GM12878 (cell line): ENCODE results near the gene TCF7. TPM values are rescaled to one million over a fixed set of nuclear protein-coding genes. Genes with fewer than 3 reads are reported as not detected.
A peak's percentile ranks its signal among the peaks of the same experiment; 100 is the strongest.

Experiments
- ATAC-seq: fragments of 200-7000 bp; cut with Tn5 transposase; 3 replicates; pipeline ENCODE4 v1.9.1; 2020; ENCODE audit warnings: mild to moderate bottlenecking, moderate library complexity
- BruUV-seq: library from RNA; stranded (reverse); fragments of 400-500 nt; replicated peaks from 2 replicates; lab custom pipeline; 2021; lab: Mats Ljungman, UMichigan
- CTCF ChIA-PET: fragments of 300-600 bp; sonication (Branson Sonifier 250); formaldehyde crosslinking; extraction: SDS; loops from one replicate; lab custom pipeline; 2021; ENCODE audit warnings: inconsistent platforms; lab: Yijun Ruan, JAX
- POLR2A ChIA-PET: fragments of 350-600 bp; formaldehyde crosslinking; extraction: SDS; loops from one replicate; lab custom pipeline; 2021; ENCODE audit warnings: inconsistent platforms; lab: Charles Lee
- RAD21 ChIA-PET: fragments of 300-600 bp; sonication (Branson Sonifier 250); formaldehyde crosslinking; loops from one replicate; lab custom pipeline; 2023; ENCODE audit warnings: antibody characterized with exemption; ENCODE audit not compliant: unreplicated experiment; lab: Charles Lee
- SMC1A ChIA-PET: fragments of 300-600 bp; sonication (Branson Sonifier 250); formaldehyde crosslinking; loops from one replicate; lab custom pipeline; 2023; ENCODE audit not compliant: unreplicated experiment, uncharacterized antibody; lab: Charles Lee
- DNase-seq: peaks from one replicate; pipeline ENCODE4 v3.0.0-alpha.2; 2011; ENCODE audit warnings: low read depth, low spot score
- FAIRE-seq: peaks from 3 replicates; lab custom pipeline; 2011; peaks lifted over from hg19 to GRCh38; lab: Jason Lieb, UNC
- H2AFZ ChIP-seq: 2 replicates; pipeline ENCODE4 v1.6.0; 2011; ENCODE audit warnings: low read depth, low read length, control low read depth; ENCODE audit not compliant: control insufficient read depth
- H3K27ac ChIP-seq: 2 replicates; pipeline ENCODE4 v1.5.1; 2011; ENCODE audit warnings: control low read depth; ENCODE audit not compliant: control insufficient read depth, insufficient read depth
- H3K27me3 ChIP-seq, 2 experiments: replicated peaks in 1 of 2; 2 replicates each; pipeline versions ENCODE4 v1.6.0 to v1.6.1; 2011; ENCODE audit warnings: low read length in 1 of 2; ENCODE audit not compliant: control insufficient read depth in 2 of 2, insufficient read depth in 2 of 2
- H3K36me3 ChIP-seq, 2 experiments: 2 replicates each; pipeline ENCODE4 v1.5.1; 2011; ENCODE audit warnings: low read length in 1 of 2; ENCODE audit not compliant: control insufficient read depth in 2 of 2, insufficient read depth in 2 of 2
- H3K4me1 ChIP-seq: 2 replicates; pipeline ENCODE4 v1.6.1; 2011; ENCODE audit warnings: mild to moderate bottlenecking, low read length, moderate library complexity, mixed read lengths; ENCODE audit not compliant: control insufficient read depth, insufficient read depth
- H3K4me2 ChIP-seq: 2 replicates; pipeline ENCODE4 v1.6.0; 2011; ENCODE audit warnings: control low read depth; ENCODE audit not compliant: control insufficient read depth, insufficient read depth
- H3K4me3 ChIP-seq: fragments of 200-600 bp; sonication (generic); 2 replicates; pipeline ENCODE4 v1.5.1; 2016
- H3K79me2 ChIP-seq: 2 replicates; pipeline ENCODE4 v1.6.0; 2011; ENCODE audit warnings: low read length; ENCODE audit not compliant: control insufficient read depth, insufficient read depth
- H3K9ac ChIP-seq: 2 replicates; pipeline ENCODE4 v1.8.0; 2011; ENCODE audit warnings: low read length, control low read depth, mixed read lengths; ENCODE audit not compliant: control insufficient read depth, insufficient read depth
- H3K9me3 ChIP-seq: replicated peaks from 3 replicates; pipeline ENCODE4 v1.5.1; 2011; ENCODE audit warnings: mild to moderate bottlenecking, low read length; ENCODE audit not compliant: control insufficient read depth, insufficient read depth
- H4K20me1 ChIP-seq: 2 replicates; pipeline ENCODE4 v1.6.0; 2011; ENCODE audit not compliant: control insufficient read depth, insufficient read depth
- CBFB ChIP-seq: IDR thresholded peaks from 2 replicates; pipeline ENCODE4 v1.6.1; 2016; ENCODE audit warnings: antibody characterized with exemption, low read depth
- CEBPB ChIP-seq, 2 experiments: fragments of 150-350 bp in 1 of 2; IDR thresholded peaks; 2 replicates each; pipeline ENCODE4 v1.6.1; 2012 to 2014; ENCODE audit warnings: low read depth in 2 of 2, low read length in 2 of 2, borderline replicate concordance in 1 of 2, inconsistent platforms in 1 of 2
- IRF4 ChIP-seq: IDR thresholded peaks from 2 replicates; pipeline ENCODE4 v1.6.1; 2011; ENCODE audit warnings: low read depth, low read length
- IRF5 ChIP-seq: fragments of 450-650 bp; IDR thresholded peaks from 2 replicates; pipeline ENCODE4 v1.6.1; 2017; ENCODE audit warnings: borderline replicate concordance
- KAT2A ChIP-seq: conservative IDR thresholded peaks from 2 replicates; pipeline ENCODE4 v1.6.1; 2011; ENCODE audit warnings: low read depth, low read length; ENCODE audit not compliant: control insufficient read depth
- LARP7 ChIP-seq: fragments of 450-650 bp; IDR thresholded peaks from 2 replicates; pipeline ENCODE4 v1.6.1; 2017; ENCODE audit warnings: mild to moderate bottlenecking
- POU2F2 ChIP-seq: IDR thresholded peaks from 3 replicates; pipeline ENCODE4 v1.6.1; 2011; ENCODE audit warnings: low read depth, mild to moderate bottlenecking, low read length, borderline replicate concordance
- RB1 ChIP-seq: fragments of 450-650 bp; formaldehyde crosslinking; IDR thresholded peaks from 2 replicates; pipeline ENCODE4 v1.6.1; 2017; ENCODE audit warnings: mild to moderate bottlenecking, borderline replicate concordance
- RELA ChIP-seq: fragments of 450-650 bp; IDR thresholded peaks from 2 replicates; pipeline ENCODE4 v1.8.0; 2014; ENCODE audit warnings: borderline replicate concordance; ENCODE audit not compliant: partially characterized antibody
- SP1 ChIP-seq: IDR thresholded peaks from one replicate; pipeline ENCODE4 v1.6.1; 2011; ENCODE audit warnings: low read depth, low read length
- SREBF1 ChIP-seq: IDR thresholded peaks from 2 replicates; pipeline ENCODE4 v1.6.1; 2012; ENCODE audit warnings: mild to moderate bottlenecking, low read length
- TCF12 ChIP-seq: IDR thresholded peaks from 2 replicates; pipeline ENCODE4 v1.6.1; 2011; ENCODE audit warnings: low read depth, mild to moderate bottlenecking, low read length
- WRNIP1 ChIP-seq: IDR thresholded peaks from 2 replicates; pipeline ENCODE4 v1.6.1; 2011; ENCODE audit warnings: low read depth, low read length, improper control_type of control experiment, borderline replicate concordance
- ZBED1 ChIP-seq: IDR thresholded peaks from 2 replicates; pipeline ENCODE4 v1.6.1; 2016; ENCODE audit warnings: borderline replicate concordance
- ZSCAN29 ChIP-seq: fragments of 450-650 bp; IDR thresholded peaks from 2 replicates; pipeline ENCODE4 v1.6.1; 2017; ENCODE audit warnings: mild to moderate bottlenecking, moderate library complexity
- WGBS: methylation state at CpG from one replicate; pipeline ENCODE4 v1.1.6; 2016; ENCODE audit warnings: low lambda C conversion rate; ENCODE audit not compliant: insufficient replicate concordance, insufficient coverage; ENCODE audit errors: missing lambda C conversion rate; 5-methylcytosine and 5-hydroxymethylcytosine counted together
- in situ Hi-C: fragments of 300-500 bp; cut with MboI; formaldehyde crosslinking; loops from 9 replicates; pipeline ENCODE4 v1.14.3; 2018; ENCODE audit warnings: mixed read lengths
- intact Hi-C: fragments of 100-400 bp; cut with micrococcal nuclease; formaldehyde crosslinking; loops from one replicate; pipeline ENCODE4 v1.14.2; 2022; ENCODE audit not compliant: unreplicated experiment
- polyA plus RNA-seq, 11 experiments: library from polyadenylated mRNA; depleted of rRNA in 4 of 11; unstranded in 6 of 11; stranded (reverse) in 5 of 11; fragments of >200 nt; fragmentation: Nextera tagmentation in 4 of 11; fragmentation: Illumina TruSeq in 1 of 11; extraction: Ambion mirVana in 4 of 11; extraction: Trizol in 1 of 11; gene quantifications; 1 replicate in 1 of 11; 2 replicates in 10 of 11; pipeline versions ENCODE4 v1.2.1 to v1.2.3, GENCODE V29; 2011 to 2016; ENCODE audit warnings: inconsistent platforms in 2 of 11, missing spikeins in 2 of 11, low read depth in 1 of 11
- total RNA-seq, 4 experiments: library from RNA; depleted of rRNA in 3 of 4; stranded (reverse); fragments of >200 nt in 3 of 4; fragmentation: Illumina TruSeq in 1 of 4; extraction: Trizol in 1 of 4; gene quantifications; 2 replicates each; pipeline versions ENCODE4 v1.2.1 to v1.2.3, GENCODE V29; 2013 to 2021
- TF ChIP-seq, protein P1 (sequence below): IDR thresholded peaks from 2 replicates; pipeline ENCODE4 v1.6.1; 2011; ENCODE audit warnings: low read depth, low read length, improper control_type of control experiment, borderline replicate concordance

The TCF7 gene
- total and polyA plus RNA-seq, 10 of the 15 experiments (the other 5 are each of a cell fraction or from before 2014, with no cell fraction given), result 10.0 to 60.2 (median 23.6) TPM

GRCh38 chr5:134103998-134104654 lies 10.4 kb upstream of the TCF7 start (continued):
- TF ChIP-seq, protein P1, sequence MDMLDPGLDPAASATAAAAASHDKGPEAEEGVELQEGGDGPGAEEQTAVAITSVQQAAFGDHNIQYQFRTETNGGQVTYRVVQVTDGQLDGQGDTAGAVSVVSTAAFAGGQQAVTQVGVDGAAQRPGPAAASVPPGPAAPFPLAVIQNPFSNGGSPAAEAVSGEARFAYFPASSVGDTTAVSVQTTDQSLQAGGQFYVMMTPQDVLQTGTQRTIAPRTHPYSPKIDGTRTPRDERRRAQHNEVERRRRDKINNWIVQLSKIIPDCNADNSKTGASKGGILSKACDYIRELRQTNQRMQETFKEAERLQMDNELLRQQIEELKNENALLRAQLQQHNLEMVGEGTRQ, result no peak
- TF ChIP-seq CBFB (peak; percentile 62; the same call in 1 of the 2 replicates), ZSCAN29 (0 out of 2 replicates have a peak, but pooled peaks have one; percentile 14), IRF4 (peak; percentile 75), POU2F2 (peak; percentile 46; the same call in 1 of the 3 replicates), RELA (peak; percentile 75), ZBED1 (no peak), RB1 (no peak)

- TF ChIP-seq IRF5 (no peak), CEBPB (IDR thresholded peaks at IDR 0.05; ENCODE audit: borderline replicate concordance in 1 of 2, low read depth in 2 of 2, low read length in 2 of 2) (no peak), TCF12 (no peak), WRNIP1 (no peak), KAT2A (no peak), SP1 (no peak), LARP7 (no peak), SREBF1 (no peak)
- intact Hi-C loops, result no loop called here
- no peak overlapping the region for H3K4me3 ChIP-seq
- no peak overlapping the region for H2AFZ ChIP-seq
- CTCF ChIA-PET, result interaction anchor here (1.2 to 3.3 kb wide), 3 partner anchors 17 to 67 kb away, joined by 3 to 12 read pairs (median 10); no protein-coding TSS in a partner anchor
- H3K9ac ChIP-seq, result no peak overlapping the region
- ATAC-seq (no peak), DNase-seq (no peak), FAIRE-seq (no peak)
- H3K4me1 ChIP-seq, result peaks cover 58% of the 10 kb centered on the region
- WGBS, result 90% methylated on average over 10 of the region's 10 CpGs
- SMC1A ChIA-PET, result interaction anchor here (0.7 to 1.4 kb wide), 3 partner anchors 15 to 78 kb away, joined by 3 to 6 read pairs (median 3); no protein-coding TSS in a partner anchor
- H3K27ac ChIP-seq, result no peak overlapping the region
- H3K36me3 ChIP-seq, result no peaks in the 10 kb centered on the region
- H3K4me2 ChIP-seq, result no peak overlapping the region
- no peaks in the 10 kb centered on the region for H3K9me3 ChIP-seq
- H3K27me3 ChIP-seq, result no peaks in the 10 kb centered on the region
- no peaks in the 10 kb centered on the region for H4K20me1 ChIP-seq
- RAD21 ChIA-PET, result interaction anchor here (1.3 kb wide), 1 partner anchor 40 kb away, joined by 5 read pairs; no protein-coding TSS in a partner anchor
- in situ Hi-C loops, result no loop called here
- BruUV-seq, result no TSS peak
- POLR2A ChIA-PET, result interaction anchor here (0.7 to 1.2 kb wide), 3 partner anchors 10 to 22 kb away, joined by 3 to 4 read pairs (median 3); no protein-coding TSS in a partner anchor
- no peaks in the 10 kb centered on the region for H3K79me2 ChIP-seq
Measured at GRCh38 chr5:134106991-134107701, 7.3 kb upstream of the TCF7 start.
